ENCODE data around the gene CHST3. TPM values are rescaled to one million over a fixed set of nuclear protein-coding genes. Genes with fewer than 3 reads are reported as not detected.
A peak's percentile ranks its signal among the peaks of the same experiment; 100 is the strongest.

The CHST3 gene
- total and polyA plus RNA-seq, 9 of the 15 experiments (the other 6 are each of a cell fraction or from before 2014, with no cell fraction given) = 0.01 to 1.3 (median 0.15) TPM

- TF ChIP-seq ARID4B (CRISPR knock-in tag; IDR thresholded peaks at IDR 0.05) (0 out of 2 replicates have a peak, but pooled peaks have one; percentile 40), CBX3 (IDR thresholded peaks at IDR 0.05; ENCODE audit: borderline replicate concordance in 1 of 2, low read length in 2 of 2) (peak in 1 of 2 experiments; percentile 87; a peak in 2 of 3 replicates), TCF7 (IDR thresholded peaks at IDR 0.05; ENCODE audit: borderline replicate concordance) (peak; percentile 72; the same call in 1 of the 2 replicates), ZNF24 (IDR thresholded peaks at IDR 0.05) (0 out of 2 replicates have a peak, but pooled peaks have one; percentile 27), SP1 (CRISPR knock-in tag; IDR thresholded peaks at IDR 0.05) (peak; percentile 79), RB1 (IDR thresholded peaks at IDR 0.05; ENCODE audit: low read depth) (peak; percentile 87; the same call in 1 of the 2 replicates), MAFF (IDR thresholded peaks at IDR 0.05; ENCODE audit: low read length) (no peak), HCFC1 (IDR thresholded peaks at IDR 0.05; ENCODE audit: low read depth, low read length) (peak; percentile 47; the same call in 1 of the 2 replicates), ATF3 (IDR thresholded peaks at IDR 0.05) (peak; percentile 79), ATF3 (CRISPR knock-in tag; conservative IDR thresholded peaks at IDR 0.05) (peak; percentile 60; the same call in 1 of the 2 replicates), HDAC3 (IDR thresholded peaks at IDR 0.05; ENCODE audit: borderline replicate concordance, partially characterized antibody) (no peak)
- TF ChIP-seq, protein P1, sequence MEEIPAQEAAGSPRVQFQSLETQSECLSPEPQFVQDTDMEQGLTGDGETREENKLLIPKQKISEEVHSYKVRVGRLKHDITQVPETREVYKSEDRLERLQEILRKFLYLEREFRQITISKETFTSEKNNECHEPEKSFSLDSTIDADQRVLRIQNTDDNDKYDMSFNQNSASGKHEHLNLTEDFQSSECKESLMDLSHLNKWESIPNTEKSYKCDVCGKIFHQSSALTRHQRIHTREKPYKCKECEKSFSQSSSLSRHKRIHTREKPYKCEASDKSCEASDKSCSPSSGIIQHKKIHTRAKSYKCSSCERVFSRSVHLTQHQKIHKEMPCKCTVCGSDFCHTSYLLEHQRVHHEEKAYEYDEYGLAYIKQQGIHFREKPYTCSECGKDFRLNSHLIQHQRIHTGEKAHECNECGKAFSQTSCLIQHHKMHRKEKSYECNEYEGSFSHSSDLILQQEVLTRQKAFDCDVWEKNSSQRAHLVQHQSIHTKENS (CRISPR knock-in tag; IDR thresholded peaks at IDR 0.05) = no peak
These were observed 84.4 kb downstream of the CHST3 start (continued) for GRCh38 chr10:72048450-72049124.

Data from K562 (cell line).